Measurements from ENCODE around the gene ZDHHC11. TPM values are rescaled to one million over a fixed set of nuclear protein-coding genes. Genes with fewer than 3 reads are reported as not detected.
"Not testable (repeated sequence)": the region's sequence is repeated elsewhere in the genome, so short reads cannot be mapped to it uniquely, and the experiment has no call there.

The ZDHHC11 gene
- total RNA-seq, 1 experiment from 2014 or later: 3.6 TPM

- intact Hi-C loops (cut with micrococcal nuclease; ENCODE audit: unreplicated experiment): loop anchor here (2.0 kb wide), 1 partner anchor 90 kb away; no protein-coding TSS in a partner anchor
- H3K27me3 Mint-ChIP-seq (ENCODE audit: insufficient read depth, unreplicated experiment): peaks cover 30% of the 10 kb centered on the region
- H3K27ac Mint-ChIP-seq (ENCODE audit: unreplicated experiment); H3K36me3 ChIP-seq (ENCODE audit: control insufficient read depth, insufficient read depth, low read length); CTCF ChIA-PET; BruUV-seq (replicated peaks); POLR2A ChIA-PET; H3K36me3 Mint-ChIP-seq (ENCODE audit: insufficient read depth, unreplicated experiment); H3K27me3 ChIP-seq (replicated peaks; ENCODE audit: control insufficient read depth, insufficient read depth, low read length); DNase-seq; H3K4me1 ChIP-seq; H3K9me3 Mint-ChIP-seq (ENCODE audit: unreplicated experiment); H3K9me3 ChIP-seq; H3K4me1 Mint-ChIP-seq (ENCODE audit: low read depth, unreplicated experiment); H3K4me3 ChIP-seq (ENCODE audit: low read depth, low read length); H3K4me3 Mint-ChIP-seq (ENCODE audit: unreplicated experiment): not testable (repeated sequence)
These were observed 62.1 kb downstream of the ZDHHC11 start for GRCh38 chr5:788703-789102.

GRCh38 chr5:787857-788233, 62.9 kb downstream of the ZDHHC11 start:
- H3K4me1 ChIP-seq: not testable (repeated sequence)
- intact Hi-C loops (cut with micrococcal nuclease; ENCODE audit: unreplicated experiment): loop anchor here (2.0 kb wide), 1 partner anchor 89 kb away; no protein-coding TSS in a partner anchor

GRCh38 chr5:787224-787856, 63.4 kb downstream of the ZDHHC11 start:
- CTCF ChIA-PET; H3K9me3 ChIP-seq; H3K27ac Mint-ChIP-seq (ENCODE audit: unreplicated experiment); H3K9me3 Mint-ChIP-seq (ENCODE audit: unreplicated experiment); H3K36me3 ChIP-seq (ENCODE audit: control insufficient read depth, insufficient read depth, low read length); intact Hi-C loops (cut with micrococcal nuclease; ENCODE audit: unreplicated experiment); H3K27me3 ChIP-seq (replicated peaks; ENCODE audit: control insufficient read depth, insufficient read depth, low read length); BruUV-seq (replicated peaks); H3K4me3 ChIP-seq (ENCODE audit: low read depth, low read length); H3K4me1 Mint-ChIP-seq (ENCODE audit: low read depth, unreplicated experiment); DNase-seq; H3K4me3 Mint-ChIP-seq (ENCODE audit: unreplicated experiment); POLR2A ChIA-PET; H3K36me3 Mint-ChIP-seq (ENCODE audit: insufficient read depth, unreplicated experiment); H3K4me1 ChIP-seq: not testable (repeated sequence)
- H3K27me3 Mint-ChIP-seq (ENCODE audit: insufficient read depth, unreplicated experiment): peaks cover 25% of the 10 kb centered on the region

More at GRCh38 chr5:787857-788233, 62.9 kb downstream of the ZDHHC11 start:
- H3K27me3 ChIP-seq (replicated peaks; ENCODE audit: control insufficient read depth, insufficient read depth, low read length); POLR2A ChIA-PET; BruUV-seq (replicated peaks); H3K4me1 Mint-ChIP-seq (ENCODE audit: low read depth, unreplicated experiment); H3K9me3 Mint-ChIP-seq (ENCODE audit: unreplicated experiment); H3K4me3 ChIP-seq (ENCODE audit: low read depth, low read length); DNase-seq; CTCF ChIA-PET; H3K9me3 ChIP-seq; H3K36me3 ChIP-seq (ENCODE audit: control insufficient read depth, insufficient read depth, low read length); H3K4me3 Mint-ChIP-seq (ENCODE audit: unreplicated experiment); H3K27ac Mint-ChIP-seq (ENCODE audit: unreplicated experiment); H3K36me3 Mint-ChIP-seq (ENCODE audit: insufficient read depth, unreplicated experiment): not testable (repeated sequence)
- peaks cover 25% of the 10 kb centered on the region for H3K27me3 Mint-ChIP-seq (ENCODE audit: insufficient read depth, unreplicated experiment)

GRCh38 chr5:785181-785705, 65.5 kb downstream of the ZDHHC11 start:
- CTCF ChIA-PET; H3K4me1 ChIP-seq; POLR2A ChIA-PET; H3K4me1 Mint-ChIP-seq (ENCODE audit: low read depth, unreplicated experiment); H3K36me3 ChIP-seq (ENCODE audit: control insufficient read depth, insufficient read depth, low read length); H3K36me3 Mint-ChIP-seq (ENCODE audit: insufficient read depth, unreplicated experiment); H3K27me3 ChIP-seq (replicated peaks; ENCODE audit: control insufficient read depth, insufficient read depth, low read length); H3K9me3 ChIP-seq; BruUV-seq (replicated peaks); H3K27ac Mint-ChIP-seq (ENCODE audit: unreplicated experiment); H3K9me3 Mint-ChIP-seq (ENCODE audit: unreplicated experiment): not testable (repeated sequence)
- Mint-ChIP-seq H3K27me3 (ENCODE audit: insufficient read depth, unreplicated experiment) (peaks cover 16% of the 10 kb centered on the region), H3K4me3 (ENCODE audit: unreplicated experiment) (peak overlapping the region; percentile 72)
- intact Hi-C loops (cut with micrococcal nuclease; ENCODE audit: unreplicated experiment): loop anchor here (2.0 kb wide), 1 partner anchor 92 kb away; the partner anchor contains the start of gene TPPP
- peak in 1 of 2 experiments; percentile 14 for DNase-seq
- H3K4me3 ChIP-seq (ENCODE audit: low read depth, low read length): peak overlapping the region; percentile 63

- H3K36me3 Mint-ChIP-seq (ENCODE audit: insufficient read depth, unreplicated experiment); CTCF ChIA-PET; H3K4me1 Mint-ChIP-seq (ENCODE audit: low read depth, unreplicated experiment); H3K27me3 ChIP-seq (replicated peaks; ENCODE audit: control insufficient read depth, insufficient read depth, low read length); H3K9me3 ChIP-seq; BruUV-seq (replicated peaks); H3K27ac Mint-ChIP-seq (ENCODE audit: unreplicated experiment); H3K9me3 Mint-ChIP-seq (ENCODE audit: unreplicated experiment); H3K4me1 ChIP-seq; H3K36me3 ChIP-seq (ENCODE audit: control insufficient read depth, insufficient read depth, low read length); POLR2A ChIA-PET: not testable (repeated sequence)
- Mint-ChIP-seq H3K27me3 (ENCODE audit: insufficient read depth, unreplicated experiment) (peaks cover 10% of the 10 kb centered on the region), H3K4me3 (ENCODE audit: unreplicated experiment) (peak within 1 kb of the TSS; percentile 72)
- intact Hi-C loops (cut with micrococcal nuclease; ENCODE audit: unreplicated experiment): loop anchor here (2.0 kb wide), 1 partner anchor 92 kb away; the partner anchor contains the start of gene TPPP
- H3K4me3 ChIP-seq (ENCODE audit: low read depth, low read length): peak within 1 kb of the TSS; percentile 63
- peak; percentile 85 to 88 for DNase-seq
These were observed 66.2 kb downstream of the ZDHHC11 start, which contains the start of gene ZDHHC11B for GRCh38 chr5:784428-785177. Gene ZDHHC11B, minus strand, starts transcription at chr5:784729. Its CDS starts 17,810 bp downstream, at chr5:766919.

- peak in 1 of 2 experiments; percentile 50 for DNase-seq
- H3K4me3 Mint-ChIP-seq (ENCODE audit: unreplicated experiment): peak overlapping the region; percentile 72
These were observed 66.8 kb downstream of the ZDHHC11 start for GRCh38 chr5:783881-784427.

More at GRCh38 chr5:783881-784427, 66.8 kb downstream of the ZDHHC11 start:
- H3K27me3 ChIP-seq (replicated peaks; ENCODE audit: control insufficient read depth, insufficient read depth, low read length); H3K36me3 ChIP-seq (ENCODE audit: control insufficient read depth, insufficient read depth, low read length); H3K27ac Mint-ChIP-seq (ENCODE audit: unreplicated experiment); H3K9me3 Mint-ChIP-seq (ENCODE audit: unreplicated experiment); CTCF ChIA-PET; H3K27me3 Mint-ChIP-seq (ENCODE audit: insufficient read depth, unreplicated experiment); H3K9me3 ChIP-seq; BruUV-seq (replicated peaks); H3K4me1 Mint-ChIP-seq (ENCODE audit: low read depth, unreplicated experiment); POLR2A ChIA-PET; H3K36me3 Mint-ChIP-seq (ENCODE audit: insufficient read depth, unreplicated experiment); H3K4me1 ChIP-seq: not testable (repeated sequence)
- intact Hi-C loops (cut with micrococcal nuclease; ENCODE audit: unreplicated experiment): loop anchor here (2.0 kb wide), 1 partner anchor 91 kb away; the partner anchor contains the start of gene TPPP
- H3K4me3 ChIP-seq (ENCODE audit: low read depth, low read length): peak overlapping the region; percentile 63
